ENCODE results near the gene ANTXR1. TPM values are rescaled to one million over a fixed set of nuclear protein-coding genes. Genes with fewer than 3 reads are reported as not detected.

The ANTXR1 gene
- total and polyA plus RNA-seq, 7 experiments from 2014 or later = 0.18 TPM; not detected in 6

GRCh38 chr2:69188182-69188900 lies 175.4 kb downstream of the ANTXR1 start:
- H3K9me3 Mint-ChIP-seq = no peaks in the 10 kb centered on the region
- ATAC-seq (no peak), DNase-seq (no peak)
- no peaks in the 10 kb centered on the region for H3K27me3 ChIP-seq (ENCODE audit: control insufficient read depth in 2 of 2, insufficient read depth in 2 of 2, low read length in 2 of 2)
- no peaks in the 10 kb centered on the region for H3K4me1 Mint-ChIP-seq
- H3K36me3 ChIP-seq (ENCODE audit: control insufficient read depth in 2 of 3, insufficient read depth in 3 of 3, low read length in 3 of 3) = no peaks in the 10 kb centered on the region
- H3K27ac Mint-ChIP-seq = no peak overlapping the region
- intact Hi-C loops (cut with micrococcal nuclease) = no loop called here
- H3K27me3 Mint-ChIP-seq = peaks cover 4 to 34% (median 19%) of the 10 kb centered on the region in 5 donors
- no peak overlapping the region for H3K4me3 ChIP-seq (ENCODE audit: low read length)
- POLR2A ChIA-PET = no interaction called here
- H3K27ac ChIP-seq (ENCODE audit: low read depth, low read length) = no peak overlapping the region
- H3K4me3 Mint-ChIP-seq = no peak overlapping the region
- H3K36me3 Mint-ChIP-seq = no peaks in the 10 kb centered on the region
- CTCF ChIA-PET = no interaction called here
- no peaks in the 10 kb centered on the region for H3K4me1 ChIP-seq (ENCODE audit: control insufficient read depth in 2 of 2, insufficient read depth in 2 of 2, low read length in 2 of 2)
- no peaks in the 10 kb centered on the region for H3K9me3 ChIP-seq (ENCODE audit: control insufficient read depth in 2 of 3, low read length in 3 of 3)

GRCh38 chr2:69190743-69191404 lies 177.9 kb downstream of the ANTXR1 start:
- no peaks in the 10 kb centered on the region for H3K36me3 ChIP-seq (ENCODE audit: control insufficient read depth in 2 of 3, insufficient read depth in 3 of 3, low read length in 3 of 3)
- no peaks in the 10 kb centered on the region for H3K9me3 Mint-ChIP-seq
- H3K27me3 Mint-ChIP-seq = peaks cover 6 to 40% (median 19%) of the 10 kb centered on the region in 5 donors
- no peaks in the 10 kb centered on the region for H3K36me3 Mint-ChIP-seq
- H3K27ac Mint-ChIP-seq = no peak overlapping the region
- no peak overlapping the region for H3K4me3 Mint-ChIP-seq
- H3K4me3 ChIP-seq (ENCODE audit: low read length) = no peak overlapping the region
- ChIA-PET CTCF (no interaction called here), POLR2A (no interaction called here)
- DNase-seq = no peak
- H3K4me1 Mint-ChIP-seq = no peaks in the 10 kb centered on the region
- H3K4me1 ChIP-seq (ENCODE audit: control insufficient read depth in 2 of 2, insufficient read depth in 2 of 2, low read length in 2 of 2) = no peaks in the 10 kb centered on the region
- H3K9me3 ChIP-seq (ENCODE audit: control insufficient read depth in 2 of 3, low read length in 3 of 3) = no peaks in the 10 kb centered on the region
- intact Hi-C loops (cut with micrococcal nuclease) = no loop called here
- no peaks in the 10 kb centered on the region for H3K27me3 ChIP-seq (ENCODE audit: control insufficient read depth in 2 of 2, insufficient read depth in 2 of 2, low read length in 2 of 2)
- H3K27ac ChIP-seq (ENCODE audit: low read depth, low read length) = no peak overlapping the region
- ATAC-seq = no peak

GRCh38 chr2:69191634-69192033 lies 178.7 kb downstream of the ANTXR1 start:
- Histone ChIP-seq H3K27ac (ENCODE audit: low read depth, low read length) (no peak overlapping the region), H3K9me3 (ENCODE audit: control insufficient read depth in 2 of 3, low read length in 3 of 3) (no peaks in the 10 kb centered on the region), H3K36me3 (ENCODE audit: control insufficient read depth in 2 of 3, insufficient read depth in 3 of 3, low read length in 3 of 3) (no peaks in the 10 kb centered on the region), H3K4me3 (ENCODE audit: low read length) (no peak overlapping the region), H3K27me3 (ENCODE audit: control insufficient read depth in 2 of 2, insufficient read depth in 2 of 2, low read length in 2 of 2) (no peaks in the 10 kb centered on the region), H3K4me1 (ENCODE audit: control insufficient read depth in 2 of 2, insufficient read depth in 2 of 2, low read length in 2 of 2) (no peaks in the 10 kb centered on the region)
- Mint-ChIP-seq H3K4me3 (no peak overlapping the region), H3K4me1 (no peaks in the 10 kb centered on the region), H3K27ac (no peak overlapping the region), H3K36me3 (no peaks in the 10 kb centered on the region), H3K27me3 (peaks cover 6 to 40% (median 19%) of the 10 kb centered on the region in 5 donors), H3K9me3 (no peaks in the 10 kb centered on the region)
- ChIA-PET CTCF (no interaction called here), POLR2A (no interaction called here)
- ATAC-seq (no peak), DNase-seq (no peak)
- intact Hi-C loops (cut with micrococcal nuclease) = no loop called here

GRCh38 chr2:69192176-69192945 lies 179.4 kb downstream of the ANTXR1 start:
- ChIA-PET POLR2A (no interaction called here), CTCF (no interaction called here)
- peaks cover 6 to 41% (median 19%) of the 10 kb centered on the region in 5 donors for H3K27me3 Mint-ChIP-seq
- H3K27me3 ChIP-seq (ENCODE audit: control insufficient read depth in 2 of 2, insufficient read depth in 2 of 2, low read length in 2 of 2) = no peaks in the 10 kb centered on the region
- H3K27ac Mint-ChIP-seq = no peak overlapping the region
- intact Hi-C loops (cut with micrococcal nuclease) = no loop called here
- DNase-seq (no peak), ATAC-seq (no peak)
- no peaks in the 10 kb centered on the region for H3K4me1 ChIP-seq (ENCODE audit: control insufficient read depth in 2 of 2, insufficient read depth in 2 of 2, low read length in 2 of 2)
- no peaks in the 10 kb centered on the region for H3K9me3 ChIP-seq (ENCODE audit: control insufficient read depth in 2 of 3, low read length in 3 of 3)
- no peaks in the 10 kb centered on the region for H3K36me3 ChIP-seq (ENCODE audit: control insufficient read depth in 2 of 3, insufficient read depth in 3 of 3, low read length in 3 of 3)
- no peaks in the 10 kb centered on the region for H3K4me1 Mint-ChIP-seq
- H3K36me3 Mint-ChIP-seq = no peaks in the 10 kb centered on the region
- no peak overlapping the region for H3K4me3 ChIP-seq (ENCODE audit: low read length)
- no peak overlapping the region for H3K27ac ChIP-seq (ENCODE audit: low read depth, low read length)
- H3K4me3 Mint-ChIP-seq = no peak overlapping the region
- no peaks in the 10 kb centered on the region for H3K9me3 Mint-ChIP-seq

- DNase-seq (no peak), ATAC-seq (no peak)
- H3K27ac ChIP-seq (ENCODE audit: low read depth, low read length) = no peak overlapping the region
- Mint-ChIP-seq H3K27ac (no peak overlapping the region), H3K27me3 (peaks cover 0 to 31% (median 8%) of the 10 kb centered on the region in 5 donors), H3K9me3 (no peaks in the 10 kb centered on the region), H3K4me1 (no peaks in the 10 kb centered on the region), H3K36me3 (no peaks in the 10 kb centered on the region), H3K4me3 (no peak overlapping the region)
- H3K4me3 ChIP-seq (ENCODE audit: low read length) = no peak overlapping the region
- ChIA-PET CTCF (interaction anchor here (0.5 kb wide), 1 partner anchor 610 kb away, joined by 3 read pairs; no protein-coding TSS in a partner anchor), POLR2A (no interaction called here)
- H3K4me1 ChIP-seq (ENCODE audit: control insufficient read depth in 2 of 2, insufficient read depth in 2 of 2, low read length in 2 of 2) = no peaks in the 10 kb centered on the region
- no peaks in the 10 kb centered on the region for H3K36me3 ChIP-seq (ENCODE audit: control insufficient read depth in 2 of 3, insufficient read depth in 3 of 3, low read length in 3 of 3)
- H3K27me3 ChIP-seq (ENCODE audit: control insufficient read depth in 2 of 2, insufficient read depth in 2 of 2, low read length in 2 of 2) = no peaks in the 10 kb centered on the region
- intact Hi-C loops (cut with micrococcal nuclease) = no loop called here
- no peaks in the 10 kb centered on the region for H3K9me3 ChIP-seq (ENCODE audit: control insufficient read depth in 2 of 3, low read length in 3 of 3)
Observed at GRCh38 chr2:69195706-69196105, 182.7 kb downstream of the ANTXR1 start.

GRCh38 chr2:69196327-69197117 lies 183.5 kb downstream of the ANTXR1 start:
- CTCF ChIA-PET = no interaction called here
- Histone ChIP-seq H3K9me3 (ENCODE audit: control insufficient read depth in 2 of 3, low read length in 3 of 3) (no peaks in the 10 kb centered on the region), H3K4me1 (ENCODE audit: control insufficient read depth in 2 of 2, insufficient read depth in 2 of 2, low read length in 2 of 2) (no peaks in the 10 kb centered on the region), H3K27ac (ENCODE audit: low read depth, low read length) (no peak overlapping the region), H3K36me3 (ENCODE audit: control insufficient read depth in 2 of 3, insufficient read depth in 3 of 3, low read length in 3 of 3) (no peaks in the 10 kb centered on the region), H3K4me3 (ENCODE audit: low read length) (no peak overlapping the region), H3K27me3 (ENCODE audit: control insufficient read depth in 2 of 2, insufficient read depth in 2 of 2, low read length in 2 of 2) (no peaks in the 10 kb centered on the region)
- H3K4me3 Mint-ChIP-seq = no peak overlapping the region
- peaks cover 0 to 27% (median 6%) of the 10 kb centered on the region in 5 donors for H3K27me3 Mint-ChIP-seq
- H3K27ac Mint-ChIP-seq = peak overlapping the region in 1 of 9 donors; percentile 31
- intact Hi-C loops (cut with micrococcal nuclease) = no loop called here
- H3K4me1 Mint-ChIP-seq = no peaks in the 10 kb centered on the region
- no peaks in the 10 kb centered on the region for H3K36me3 Mint-ChIP-seq
- ATAC-seq (no peak), DNase-seq (no peak)
- POLR2A ChIA-PET = no interaction called here
- H3K9me3 Mint-ChIP-seq = no peaks in the 10 kb centered on the region

Measured in naive thymus-derived CD4-positive, alpha-beta T cell (primary cell).